ENCODE measurements around the gene GATC.
A peak's percentile ranks its signal among the peaks of the same experiment; 100 is the strongest.

GATC gene

GRCh38 chr12:120495731-120496412 lies 49.6 kb downstream of the GATC start, which contains the start of gene DYNLL1:
Gene DYNLL1 (plus strand): TSS chr12:120496113. CDS start chr12:120496422, 309 bp downstream.
- Histone ChIP-seq H3K4ac (ENCODE audit: low read depth in 1 of 2, low read length in 2 of 2) (peak within 1 kb of the TSS in 1 of 2 experiments; percentile 82), H2AFZ (ENCODE audit: low read depth, low read length) (peak within 1 kb of the TSS; percentile 49), H3K23ac (ENCODE audit: low read length in 2 of 2) (peak within 1 kb of the TSS in 1 of 2 experiments; percentile 94), H3K27ac (ENCODE audit: low read length, poor library complexity, severe bottlenecking) (peak within 1 kb of the TSS; percentile 54), H3K4me3 (ENCODE audit: insufficient read depth in 1 of 2, low read depth in 1 of 2, low read length in 2 of 2) (peak within 1 kb of the TSS; percentile 91 to 96), H3K4me2 (ENCODE audit: low read length, poor library complexity, severe bottlenecking) (peak within 1 kb of the TSS; percentile 78), H2AK5ac (ENCODE audit: low read length, severe bottlenecking) (no peak within 1 kb of the TSS), H4K8ac (ENCODE audit: low read length) (no peak within 1 kb of the TSS), H3K9me3 (ENCODE audit: control insufficient read depth, low read length) (no peaks in the 10 kb centered on the region), H4K91ac (ENCODE audit: low read length) (no peak within 1 kb of the TSS), H2BK12ac (ENCODE audit: low read length in 2 of 2) (no peak within 1 kb of the TSS), H3K36me3 (ENCODE audit: control insufficient read depth in 1 of 2, insufficient read depth in 2 of 2, low read depth in 1 of 2, low read length in 2 of 2) (peaks cover 8 to 39% of the 10 kb centered on the region in 2 experiments), H2BK120ac (ENCODE audit: low read depth, low read length) (peak within 1 kb of the TSS; percentile 13), H3K79me1 (replicated peaks; ENCODE audit: low read length, poor library complexity, severe bottlenecking) (peaks cover 19% of the 10 kb centered on the region), H3K9ac (ENCODE audit: low read length) (peak within 1 kb of the TSS; percentile 97), H3K4me1 (ENCODE audit: control insufficient read depth, insufficient read depth, low read depth, low read length) (no peaks in the 10 kb centered on the region), H3K18ac (ENCODE audit: low read depth in 1 of 2, low read length in 2 of 2) (peak within 1 kb of the TSS in 1 of 2 experiments; percentile 93), H3K14ac (ENCODE audit: low read length in 2 of 2) (peak within 1 kb of the TSS in 1 of 2 experiments; percentile 96), H3K27me3 (ENCODE audit: control insufficient read depth in 1 of 2, insufficient read depth in 1 of 2, low read length in 2 of 2) (no peaks in the 10 kb centered on the region), H2BK15ac (ENCODE audit: low read depth, poor library complexity, severe bottlenecking) (no peak within 1 kb of the TSS), H2BK5ac (ENCODE audit: low read depth, low read length, poor library complexity, severe bottlenecking) (no peak within 1 kb of the TSS)
- peak; percentile 97 for DNase-seq
- WGBS = 3% methylated on average over 36 of the region's 53 CpGs

- no peak overlapping the region for H2BK15ac ChIP-seq (ENCODE audit: low read depth, poor library complexity, severe bottlenecking)
- H2BK12ac ChIP-seq (ENCODE audit: low read length in 2 of 2) = no peak overlapping the region
- peak overlapping the region; percentile 77 for H3K4me2 ChIP-seq (ENCODE audit: low read length, poor library complexity, severe bottlenecking)
- no peak overlapping the region for H2AFZ ChIP-seq (ENCODE audit: low read depth, low read length)
- no peaks in the 10 kb centered on the region for H3K9me3 ChIP-seq (ENCODE audit: control insufficient read depth, low read length)
- peak overlapping the region; percentile 97 for H3K9ac ChIP-seq (ENCODE audit: low read length)
- H3K23ac ChIP-seq (ENCODE audit: low read length in 2 of 2) = peak overlapping the region in 1 of 2 experiments; percentile 83
- H3K4ac ChIP-seq (ENCODE audit: low read depth in 1 of 2, low read length in 2 of 2) = peak overlapping the region in 1 of 2 experiments; percentile 75
- H3K4me3 ChIP-seq (ENCODE audit: insufficient read depth in 1 of 2, low read depth in 1 of 2, low read length in 2 of 2) = peak overlapping the region; percentile 91 to 96
- H4K91ac ChIP-seq (ENCODE audit: low read length) = no peak overlapping the region
- H2AK5ac ChIP-seq (ENCODE audit: low read length, severe bottlenecking) = no peak overlapping the region
- peak overlapping the region; percentile 54 for H3K27ac ChIP-seq (ENCODE audit: low read length, poor library complexity, severe bottlenecking)
- H2BK120ac ChIP-seq (ENCODE audit: low read depth, low read length) = no peak overlapping the region
- under 1% methylated on average over 43 of the region's 47 CpGs for whole genome bisulfite sequencing
- no peak overlapping the region for H4K8ac ChIP-seq (ENCODE audit: low read length)
- no peaks in the 10 kb centered on the region for H3K4me1 ChIP-seq (ENCODE audit: control insufficient read depth, insufficient read depth, low read depth, low read length)
- peak overlapping the region in 1 of 2 experiments; percentile 93 for H3K18ac ChIP-seq (ENCODE audit: low read depth in 1 of 2, low read length in 2 of 2)
- no peaks in the 10 kb centered on the region for H3K27me3 ChIP-seq (ENCODE audit: control insufficient read depth in 1 of 2, insufficient read depth in 1 of 2, low read length in 2 of 2)
- peaks cover 11% of the 10 kb centered on the region for H3K79me1 ChIP-seq (replicated peaks; ENCODE audit: low read length, poor library complexity, severe bottlenecking)
- peak; percentile 63 for DNase-seq
- peaks cover 6 to 33% of the 10 kb centered on the region in 2 experiments for H3K36me3 ChIP-seq (ENCODE audit: control insufficient read depth in 1 of 2, insufficient read depth in 2 of 2, low read depth in 1 of 2, low read length in 2 of 2)
- H2BK5ac ChIP-seq (ENCODE audit: low read depth, low read length, poor library complexity, severe bottlenecking) = no peak overlapping the region
- peak overlapping the region in 1 of 2 experiments; percentile 96 for H3K14ac ChIP-seq (ENCODE audit: low read length in 2 of 2)
Observed at GRCh38 chr12:120496413-120497340, 50.4 kb downstream of the GATC start.

- H3K27me3 ChIP-seq (ENCODE audit: control insufficient read depth in 1 of 2, insufficient read depth in 1 of 2, low read length in 2 of 2) = no peaks in the 10 kb centered on the region
- no peak overlapping the region for H2AFZ ChIP-seq (ENCODE audit: low read depth, low read length)
- H3K9me3 ChIP-seq (ENCODE audit: control insufficient read depth, low read length) = no peaks in the 10 kb centered on the region
- peak overlapping the region; percentile 97 for H3K9ac ChIP-seq (ENCODE audit: low read length)
- no peak overlapping the region for H3K23ac ChIP-seq (ENCODE audit: low read length in 2 of 2)
- no peak overlapping the region for H2BK15ac ChIP-seq (ENCODE audit: low read depth, poor library complexity, severe bottlenecking)
- peaks cover 11% of the 10 kb centered on the region for H3K79me1 ChIP-seq (replicated peaks; ENCODE audit: low read length, poor library complexity, severe bottlenecking)
- no peak overlapping the region for H3K18ac ChIP-seq (ENCODE audit: low read depth in 1 of 2, low read length in 2 of 2)
- H3K27ac ChIP-seq (ENCODE audit: low read length, poor library complexity, severe bottlenecking) = no peak overlapping the region
- no peaks in the 10 kb centered on the region for H3K4me1 ChIP-seq (ENCODE audit: control insufficient read depth, insufficient read depth, low read depth, low read length)
- no peak overlapping the region for H2AK5ac ChIP-seq (ENCODE audit: low read length, severe bottlenecking)
- no peak overlapping the region for H2BK120ac ChIP-seq (ENCODE audit: low read depth, low read length)
- peak overlapping the region in 1 of 2 experiments; percentile 96 for H3K4me3 ChIP-seq (ENCODE audit: insufficient read depth in 1 of 2, low read depth in 1 of 2, low read length in 2 of 2)
- H4K91ac ChIP-seq (ENCODE audit: low read length) = no peak overlapping the region
- no peak overlapping the region for H3K14ac ChIP-seq (ENCODE audit: low read length in 2 of 2)
- H3K36me3 ChIP-seq (ENCODE audit: control insufficient read depth in 1 of 2, insufficient read depth in 2 of 2, low read depth in 1 of 2, low read length in 2 of 2) = peaks cover 5 to 34% of the 10 kb centered on the region in 2 experiments
- peak overlapping the region; percentile 77 for H3K4me2 ChIP-seq (ENCODE audit: low read length, poor library complexity, severe bottlenecking)
- H4K8ac ChIP-seq (ENCODE audit: low read length) = no peak overlapping the region
- no peak for DNase-seq
- no peak overlapping the region for H3K4ac ChIP-seq (ENCODE audit: low read depth in 1 of 2, low read length in 2 of 2)
- no peak overlapping the region for H2BK12ac ChIP-seq (ENCODE audit: low read length in 2 of 2)
- WGBS = 70% methylated on average over 6 of the region's 9 CpGs
- H2BK5ac ChIP-seq (ENCODE audit: low read depth, low read length, poor library complexity, severe bottlenecking) = no peak overlapping the region
Observed at GRCh38 chr12:120497524-120498150, 51.4 kb downstream of the GATC start.
